Activated naive CD4-positive, alpha-beta T cell treated with anti-CD3 and anti-CD28 coated beads, Interleukin-2, amount 50 U/mL, for 72 hours (primary cell): ENCODE results near the gene IFNAR1. TPM values are rescaled to one million over a fixed set of nuclear protein-coding genes. Genes with fewer than 3 reads are reported as not detected.

ENCODE experiments used
- ATAC-seq, 2 donors: fragments of 150-1000 bp; cut with Tn5 transposase; 2 replicates each; pipeline ENCODE4 v1.10.0; 2021; ENCODE audit warnings: mild to moderate bottlenecking in 2 of 2, moderate library complexity in 2 of 2
- DNase-seq, 2 donors: peaks; one replicate each; pipeline ENCODE4 v3.0.0; 2021 to 2022; ENCODE audit warnings: low spot score in 2 of 2
- H3K27ac Mint-ChIP-seq, 2 donors: one replicate each; pipeline ENCODE4 v1.8.0; 2022; ENCODE audit warnings: mild to moderate bottlenecking in 2 of 2, mixed read lengths in 2 of 2
- H3K36me3 Mint-ChIP-seq, 2 donors: one replicate each; pipeline ENCODE4 v1.8.0; 2022; ENCODE audit warnings: mixed read lengths in 2 of 2
- H3K9me3 Mint-ChIP-seq, 2 donors: one replicate each; pipeline ENCODE4 v1.8.0; 2022; ENCODE audit warnings: mixed read lengths in 2 of 2
- total RNA-seq, 2 donors: library from RNA; stranded (reverse); gene quantifications; one replicate each; pipeline ENCODE4 v1.2.3, GENCODE V29; 2022

The IFNAR1 gene
- 10 to 100 TPM; 21.9 to 26.4 TPM for total RNA-seq

GRCh38 chr21:33324291-33325221, at the start of gene IFNAR1:
Gene IFNAR1 (plus strand): TSS chr21:33324970. CDS start chr21:33325056, 86 bp downstream.
- no peaks in the 10 kb centered on the region for H3K9me3 Mint-ChIP-seq

GRCh38 chr21:33278721-33279120, 46.0 kb upstream of the IFNAR1 start:
- no peak for DNase-seq
- Mint-ChIP-seq H3K36me3 (peaks cover 20 to 51% of the 10 kb centered on the region in 2 donors), H3K27ac (no peak overlapping the region), H3K9me3 (peaks cover 0 to 6% of the 10 kb centered on the region in 2 donors)
- no peak for ATAC-seq

More at GRCh38 chr21:33324291-33325221, at the start of gene IFNAR1:
- peak; percentile 92 to 93 for ATAC-seq
- H3K36me3 Mint-ChIP-seq, result peaks cover 0 to 16% of the 10 kb centered on the region in 2 donors
- H3K27ac Mint-ChIP-seq, result no peak within 1 kb of the TSS
- peak; percentile 97 to 98 for DNase-seq

- no peak for ATAC-seq
- H3K27ac Mint-ChIP-seq, result no peak overlapping the region
- peaks cover 0 to 6% of the 10 kb centered on the region in 2 donors for H3K9me3 Mint-ChIP-seq
- H3K36me3 Mint-ChIP-seq, result peaks cover 21 to 52% of the 10 kb centered on the region in 2 donors
- DNase-seq, result no peak
These were observed 45.4 kb upstream of the IFNAR1 start for GRCh38 chr21:33279330-33279820.

- H3K36me3 Mint-ChIP-seq, result peaks cover 21 to 50% of the 10 kb centered on the region in 2 donors
- H3K27ac Mint-ChIP-seq, result peak overlapping the region in 1 of 2 donors; percentile 23
- peaks cover 0 to 6% of the 10 kb centered on the region in 2 donors for H3K9me3 Mint-ChIP-seq
- DNase-seq (no peak), ATAC-seq (no peak)
These were observed 43.6 kb upstream of the IFNAR1 start for GRCh38 chr21:33281096-33281652.

- Mint-ChIP-seq H3K27ac (peak overlapping the region in 1 of 2 donors; percentile 17), H3K36me3 (peaks cover 14 to 38% of the 10 kb centered on the region in 2 donors), H3K9me3 (peaks cover 0 to 6% of the 10 kb centered on the region in 2 donors)
- no peak for DNase-seq
- no peak for ATAC-seq
These were observed 41.6 kb upstream of the IFNAR1 start for GRCh38 chr21:33283203-33283602.

- DNase-seq, result no peak
- Mint-ChIP-seq H3K9me3 (no peaks in the 10 kb centered on the region), H3K36me3 (peaks cover 9 to 17% of the 10 kb centered on the region in 2 donors), H3K27ac (peak overlapping the region in 1 of 2 donors; percentile 91)
- no peak for ATAC-seq
These were observed 38.7 kb upstream of the IFNAR1 start for GRCh38 chr21:33286076-33286475.

- Mint-ChIP-seq H3K36me3 (peaks cover 9 to 18% of the 10 kb centered on the region in 2 donors), H3K27ac (peak overlapping the region in 1 of 2 donors; percentile 91), H3K9me3 (no peaks in the 10 kb centered on the region)
- no peak for DNase-seq
- no peak for ATAC-seq
These were observed 37.9 kb upstream of the IFNAR1 start for GRCh38 chr21:33286600-33287456.

- ATAC-seq (no peak), DNase-seq (no peak)
- Mint-ChIP-seq H3K9me3 (no peaks in the 10 kb centered on the region), H3K36me3 (peaks cover 0 to 19% of the 10 kb centered on the region in 2 donors), H3K27ac (no peak overlapping the region)
These were observed 35.5 kb upstream of the IFNAR1 start for GRCh38 chr21:33289199-33289819.

GRCh38 chr21:33290441-33290840, 34.3 kb upstream of the IFNAR1 start:
- Mint-ChIP-seq H3K27ac (no peak overlapping the region), H3K36me3 (peaks cover 0 to 15% of the 10 kb centered on the region in 2 donors), H3K9me3 (no peaks in the 10 kb centered on the region)
- no peak for ATAC-seq
- no peak for DNase-seq

- no peak for DNase-seq
- peak overlapping the region in 1 of 2 donors; percentile 76 for H3K27ac Mint-ChIP-seq
- no peak for ATAC-seq
- H3K36me3 Mint-ChIP-seq, result peaks cover 0 to 15% of the 10 kb centered on the region in 2 donors
- no peaks in the 10 kb centered on the region for H3K9me3 Mint-ChIP-seq
These were observed 33.1 kb upstream of the IFNAR1 start for GRCh38 chr21:33291686-33292085.

GRCh38 chr21:33292724-33293123, 32.0 kb upstream of the IFNAR1 start:
- ATAC-seq, result no peak
- Mint-ChIP-seq H3K9me3 (no peaks in the 10 kb centered on the region), H3K27ac (no peak overlapping the region), H3K36me3 (peaks cover 0 to 24% of the 10 kb centered on the region in 2 donors)
- no peak for DNase-seq

- Mint-ChIP-seq H3K36me3 (peaks cover 0 to 28% of the 10 kb centered on the region in 2 donors), H3K27ac (peak overlapping the region; percentile 33 to 90), H3K9me3 (no peaks in the 10 kb centered on the region)
- DNase-seq, result no peak
- ATAC-seq, result no peak
These were observed 31.6 kb upstream of the IFNAR1 start for GRCh38 chr21:33293136-33293535.

- Mint-ChIP-seq H3K36me3 (peaks cover 0 to 29% of the 10 kb centered on the region in 2 donors), H3K9me3 (no peaks in the 10 kb centered on the region), H3K27ac (peak overlapping the region; percentile 33 to 90)
- ATAC-seq (peak in 1 of 2 donors; percentile 31), DNase-seq (no peak)
These were observed 31.0 kb upstream of the IFNAR1 start for GRCh38 chr21:33293811-33294216.

- DNase-seq, result no peak
- H3K36me3 Mint-ChIP-seq, result peaks cover 0 to 29% of the 10 kb centered on the region in 2 donors
- no peaks in the 10 kb centered on the region for H3K9me3 Mint-ChIP-seq
- ATAC-seq, result no peak
- no peak overlapping the region for H3K27ac Mint-ChIP-seq
These were observed 28.6 kb upstream of the IFNAR1 start for GRCh38 chr21:33296156-33296555.

- Mint-ChIP-seq H3K27ac (peak overlapping the region; percentile 49 to 66), H3K9me3 (no peaks in the 10 kb centered on the region), H3K36me3 (peaks cover 0 to 14% of the 10 kb centered on the region in 2 donors)
- DNase-seq (peak in 1 of 2 donors; percentile 42), ATAC-seq (peak; percentile 85 to 93)
These were observed 25.5 kb upstream of the IFNAR1 start for GRCh38 chr21:33299181-33299752.
